Neural cell (in vitro differentiated cells): ENCODE data around the gene BRIP1. TPM values are rescaled to one million over a fixed set of nuclear protein-coding genes. Genes with fewer than 3 reads are reported as not detected.

Experiments
- H2AFZ ChIP-seq: fragments of 200-600, 300-800 bp; sonication (generic), shearing (Covaris generic); 2 replicates; pipeline ENCODE4 v1.6.0; 2014; ENCODE audit warnings: low read depth, mild to moderate bottlenecking, antibody characterized with exemption, low read length, moderate library complexity
- H3F3A ChIP-seq: fragments of 200-600 bp; shearing (Covaris generic); 2 replicates; pipeline ENCODE4 v1.6.1; 2016; ENCODE audit warnings: mild to moderate bottlenecking, moderate library complexity, mixed read lengths, antibody characterized with exemption, low read length; ENCODE audit not compliant: insufficient read depth, poor library complexity, severe bottlenecking
- H3K27ac ChIP-seq: fragments of 200-600, 300-800 bp; sonication (generic), shearing (Covaris generic); 2 replicates; pipeline ENCODE4 v1.5.1; 2014; ENCODE audit warnings: mild to moderate bottlenecking, low read length, moderate library complexity
- H3K27me3 ChIP-seq: fragments of 300-800, 200-600 bp; sonication (generic), shearing (Covaris generic); 2 replicates; pipeline ENCODE4 v1.6.0; 2014; ENCODE audit warnings: mild to moderate bottlenecking, low read depth, low read length, moderate library complexity; ENCODE audit not compliant: insufficient read depth
- H3K36me3 ChIP-seq: fragments of 300-800, 200-600 bp; sonication (generic), shearing (Covaris generic); 2 replicates; pipeline ENCODE4 v1.5.1; 2014; ENCODE audit warnings: mild to moderate bottlenecking, antibody characterized with exemption, low read length, moderate library complexity; ENCODE audit not compliant: insufficient read depth
- H3K4me2 ChIP-seq: fragments of 300-800, 200-600 bp; sonication (generic), shearing (Covaris generic); 2 replicates; pipeline ENCODE4 v1.6.0; 2014; ENCODE audit warnings: mild to moderate bottlenecking, low read length
- H3K4me3 ChIP-seq: fragments of 300-800, 200-600 bp; sonication (generic), shearing (Covaris generic); 2 replicates; pipeline ENCODE4 v1.5.1; 2014; ENCODE audit warnings: mild to moderate bottlenecking, low read length, moderate library complexity
- H3K79me2 ChIP-seq: fragments of 200-600 bp; shearing (Covaris generic); replicated peaks from 2 replicates; pipeline ENCODE4 v1.6.0; 2014; ENCODE audit warnings: mild to moderate bottlenecking, low read length, moderate library complexity; ENCODE audit not compliant: insufficient read depth
- H3K9ac ChIP-seq: fragments of 300-800, 200-600 bp; sonication (generic), shearing (Covaris generic); 2 replicates; pipeline ENCODE4 v1.6.1; 2016; ENCODE audit warnings: mild to moderate bottlenecking, low read length, mixed read lengths
- H3K9me2 ChIP-seq: fragments of 200-600 bp; shearing (Covaris generic); 2 replicates; pipeline ENCODE4 v1.6.1; 2016; ENCODE audit warnings: mild to moderate bottlenecking, low read length, mixed read lengths; ENCODE audit not compliant: insufficient read depth
- H3K9me3 ChIP-seq: fragments of 200-600, 300-800 bp; sonication (generic), shearing (Covaris generic); 2 replicates; pipeline ENCODE4 v1.6.1; 2016; ENCODE audit warnings: mild to moderate bottlenecking, mixed run types, low read length, moderate library complexity, mixed read lengths
- H4K20me1 ChIP-seq: fragments of 200-600 bp; shearing (Covaris generic); 2 replicates; pipeline ENCODE4 v1.6.1; 2016; ENCODE audit warnings: mild to moderate bottlenecking, mixed run types; ENCODE audit not compliant: insufficient read depth
- CTCF ChIP-seq: fragments of 450-650 bp; IDR thresholded peaks from 2 replicates; pipeline ENCODE4 v1.5.1; 2014; ENCODE audit warnings: antibody characterized with exemption, mild to moderate bottlenecking, moderate library complexity; ENCODE audit not compliant: poor library complexity, severe bottlenecking
- EP300 ChIP-seq: fragments of 450-650 bp; conservative IDR thresholded peaks from 2 replicates; pipeline ENCODE4 v1.6.1; 2014; ENCODE audit warnings: antibody characterized with exemption, mild to moderate bottlenecking, moderate library complexity; ENCODE audit not compliant: poor library complexity, severe bottlenecking
- EZH2 ChIP-seq: fragments of 200-600, 300-800 bp; shearing (Covaris generic), sonication (generic); IDR thresholded peaks from 2 replicates; pipeline ENCODE4 v1.6.1; 2014; ENCODE audit warnings: antibody characterized with exemption, low read length, borderline replicate concordance, mild to moderate bottlenecking; ENCODE audit not compliant: insufficient read depth, poor library complexity, severe bottlenecking
- MXI1 ChIP-seq: fragments of 450-650 bp; conservative IDR thresholded peaks from 2 replicates; pipeline ENCODE4 v1.6.1; 2014; ENCODE audit warnings: antibody characterized with exemption, mild to moderate bottlenecking; ENCODE audit not compliant: poor library complexity, severe bottlenecking
- POLR2AphosphoS5 ChIP-seq: IDR thresholded peaks from 2 replicates; pipeline ENCODE4 v1.6.1; 2012
- RAD21 ChIP-seq: fragments of 450-650 bp; conservative IDR thresholded peaks from 2 replicates; pipeline ENCODE4 v1.6.1; 2014; ENCODE audit warnings: antibody characterized with exemption, mild to moderate bottlenecking, moderate library complexity
- REST ChIP-seq: IDR thresholded peaks from 2 replicates; pipeline ENCODE4 v1.6.1; 2012; ENCODE audit warnings: borderline replicate concordance
- SMC3 ChIP-seq: fragments of 450-650 bp; conservative IDR thresholded peaks from 2 replicates; pipeline ENCODE4 v1.6.1; 2014; ENCODE audit warnings: antibody characterized with exemption, mild to moderate bottlenecking, moderate library complexity; ENCODE audit not compliant: poor library complexity
- TAF1 ChIP-seq: IDR thresholded peaks from 2 replicates; pipeline ENCODE4 v1.6.1; 2012; ENCODE audit warnings: low read depth
- polyA plus RNA-seq: library from polyadenylated mRNA; depleted of rRNA; stranded (reverse); fragments of >200 nt; gene quantifications from 2 replicates; pipeline ENCODE4 v1.2.3, GENCODE V29; 2014

Gene BRIP1
- polyA plus RNA-seq, 1 donor from 2014 or later, result 0.47 TPM

GRCh38 chr17:61868074-61868473 is 4.7 kb upstream of the BRIP1 start:
- no peaks in the 10 kb centered on the region for H4K20me1 ChIP-seq
- no peak for TF ChIP-seq EP300
- no peak for TF ChIP-seq CTCF
- TF ChIP-seq MXI1, result no peak
- TF ChIP-seq EZH2, result no peak
- TF ChIP-seq TAF1, result no peak
- TF ChIP-seq SMC3, result no peak
- TF ChIP-seq POLR2AphosphoS5, result no peak
- TF ChIP-seq REST, result no peak
- TF ChIP-seq RAD21, result no peak
- no peaks in the 10 kb centered on the region for H3K79me2 ChIP-seq
- H3K36me3 ChIP-seq, result peaks cover 5% of the 10 kb centered on the region
- H3K4me2 ChIP-seq, result no peak overlapping the region
- H3K9me2 ChIP-seq, result no peaks in the 10 kb centered on the region
- H3K4me3 ChIP-seq, result no peak overlapping the region
- H3K27me3 ChIP-seq, result no peaks in the 10 kb centered on the region
- no peak overlapping the region for H3K9ac ChIP-seq
- no peaks in the 10 kb centered on the region for H3K9me3 ChIP-seq
- H2AFZ ChIP-seq, result no peak overlapping the region
- H3F3A ChIP-seq, result no peaks in the 10 kb centered on the region
- H3K27ac ChIP-seq, result no peak overlapping the region

- no peaks in the 10 kb centered on the region for H3K9me3 ChIP-seq
- no peaks in the 10 kb centered on the region for H3K79me2 ChIP-seq
- H3K36me3 ChIP-seq, result peaks cover 5% of the 10 kb centered on the region
- H3K4me3 ChIP-seq, result no peak overlapping the region
- H3K27ac ChIP-seq, result no peak overlapping the region
- H3K9ac ChIP-seq, result no peak overlapping the region
- H3K4me2 ChIP-seq, result no peak overlapping the region
- H2AFZ ChIP-seq, result no peak overlapping the region
- H3K9me2 ChIP-seq, result no peaks in the 10 kb centered on the region
- H4K20me1 ChIP-seq, result no peaks in the 10 kb centered on the region
- H3F3A ChIP-seq, result no peaks in the 10 kb centered on the region
- no peaks in the 10 kb centered on the region for H3K27me3 ChIP-seq
- TF ChIP-seq MXI1, result no peak
- no peak for TF ChIP-seq EZH2
- no peak for TF ChIP-seq EP300
- no peak for TF ChIP-seq REST
- TF ChIP-seq CTCF, result no peak
- TF ChIP-seq TAF1, result no peak
- no peak for TF ChIP-seq POLR2AphosphoS5
- TF ChIP-seq SMC3, result no peak
- TF ChIP-seq RAD21, result no peak
Measured at GRCh38 chr17:61867033-61867432, 3.7 kb upstream of the BRIP1 start.
